Central memory CD8-positive, alpha-beta T cell (primary cell): ENCODE results near the gene SLC4A3.

Source experiments
- ATAC-seq: fragments of 150-1000 bp; cut with Tn5 transposase; replicated peaks from 2 replicates; pipeline ENCODE4 v1.10.0; 2022; ENCODE audit warnings: mild to moderate bottlenecking, moderate FRiP score, moderate number of reproducible peaks; ENCODE audit not compliant: poor library complexity, severe bottlenecking; ENCODE audit errors: extremely low read depth
- DNase-seq, 2 donors: peaks; one replicate each; pipeline ENCODE4 v3.0.0; 2021; ENCODE audit warnings: low spot score in 2 of 2
- H3K27ac Mint-ChIP-seq: one replicate; pipeline ENCODE4 v1.8.0; 2022; ENCODE audit warnings: low read depth, mild to moderate bottlenecking, moderate library complexity, mixed read lengths
- H3K27me3 Mint-ChIP-seq: one replicate; pipeline ENCODE4 v1.8.0; 2022; ENCODE audit warnings: mixed read lengths
- H3K36me3 Mint-ChIP-seq: one replicate; pipeline ENCODE4 v1.8.0; 2022; ENCODE audit warnings: mild to moderate bottlenecking, moderate library complexity, mixed read lengths; ENCODE audit not compliant: insufficient read depth
- H3K4me1 Mint-ChIP-seq: one replicate; pipeline ENCODE4 v1.8.0; 2022; ENCODE audit warnings: mixed read lengths
- H3K4me3 Mint-ChIP-seq: one replicate; pipeline ENCODE4 v1.8.0; 2022; ENCODE audit warnings: mild to moderate bottlenecking, moderate library complexity, mixed read lengths
- H3K9me3 Mint-ChIP-seq: one replicate; pipeline ENCODE4 v1.8.0; 2022; ENCODE audit warnings: mixed read lengths

Gene SLC4A3

GRCh38 chr2:219627103-219628100, at the start of gene SLC4A3:
SLC4A3 (plus strand) TSS chr2:219627630; CDS start chr2:219627993, 363 bp downstream.
- H3K36me3 Mint-ChIP-seq: peaks cover 2% of the 10 kb centered on the region
- H3K27me3 Mint-ChIP-seq: peaks cover 70% of the 10 kb centered on the region
- H3K9me3 Mint-ChIP-seq: no peaks in the 10 kb centered on the region
- peak; percentile 41 for ATAC-seq
- peak within 1 kb of the TSS; percentile 76 for H3K4me3 Mint-ChIP-seq
- no peak within 1 kb of the TSS for H3K27ac Mint-ChIP-seq
- H3K4me1 Mint-ChIP-seq: peaks cover 13% of the 10 kb centered on the region
- no peak for DNase-seq

GRCh38 chr2:219578811-219579613, 48.4 kb upstream of the SLC4A3 start:
- Mint-ChIP-seq H3K4me1 (no peaks in the 10 kb centered on the region), H3K36me3 (peaks cover 2% of the 10 kb centered on the region), H3K9me3 (no peaks in the 10 kb centered on the region), H3K27me3 (peaks cover 33% of the 10 kb centered on the region), H3K27ac (no peak overlapping the region), H3K4me3 (no peak overlapping the region)
- ATAC-seq (peak; percentile 36), DNase-seq (no peak)

- Mint-ChIP-seq H3K27ac (no peak overlapping the region), H3K36me3 (peaks cover 2% of the 10 kb centered on the region), H3K4me3 (no peak overlapping the region), H3K4me1 (no peaks in the 10 kb centered on the region), H3K27me3 (peaks cover 33% of the 10 kb centered on the region), H3K9me3 (no peaks in the 10 kb centered on the region)
- DNase-seq (no peak), ATAC-seq (no peak)
Observed at GRCh38 chr2:219581346-219581745, 46.1 kb upstream of the SLC4A3 start.

- Mint-ChIP-seq H3K36me3 (no peaks in the 10 kb centered on the region), H3K4me3 (no peak overlapping the region), H3K4me1 (no peaks in the 10 kb centered on the region), H3K27me3 (peaks cover 57% of the 10 kb centered on the region), H3K9me3 (no peaks in the 10 kb centered on the region), H3K27ac (no peak overlapping the region)
- ATAC-seq (no peak), DNase-seq (no peak)
Observed at GRCh38 chr2:219591091-219591490, 36.3 kb upstream of the SLC4A3 start.

- DNase-seq (no peak), ATAC-seq (no peak)
- Mint-ChIP-seq H3K4me1 (peaks cover 8% of the 10 kb centered on the region), H3K27ac (no peak overlapping the region), H3K36me3 (peaks cover 1% of the 10 kb centered on the region), H3K9me3 (no peaks in the 10 kb centered on the region), H3K27me3 (peaks cover 41% of the 10 kb centered on the region), H3K4me3 (no peak overlapping the region)
Observed at GRCh38 chr2:219592736-219593135, 34.7 kb upstream of the SLC4A3 start.

- ATAC-seq (no peak), DNase-seq (no peak)
- Mint-ChIP-seq H3K4me1 (peaks cover 10% of the 10 kb centered on the region), H3K27ac (no peak overlapping the region), H3K36me3 (peaks cover 5% of the 10 kb centered on the region), H3K4me3 (no peak overlapping the region), H3K9me3 (no peaks in the 10 kb centered on the region), H3K27me3 (peaks cover 38% of the 10 kb centered on the region)
Observed at GRCh38 chr2:219593154-219593553, 34.3 kb upstream of the SLC4A3 start.

GRCh38 chr2:219595256-219595655, 32.2 kb upstream of the SLC4A3 start:
- DNase-seq (no peak), ATAC-seq (no peak)
- Mint-ChIP-seq H3K9me3 (no peaks in the 10 kb centered on the region), H3K27ac (no peak overlapping the region), H3K4me1 (peaks cover 18% of the 10 kb centered on the region), H3K27me3 (peaks cover 32% of the 10 kb centered on the region), H3K4me3 (peak overlapping the region; percentile 52), H3K36me3 (peaks cover 5% of the 10 kb centered on the region)

GRCh38 chr2:219596954-219597551, 30.4 kb upstream of the SLC4A3 start:
- Mint-ChIP-seq H3K9me3 (no peaks in the 10 kb centered on the region), H3K27ac (peak overlapping the region; percentile 92), H3K4me1 (peaks cover 27% of the 10 kb centered on the region), H3K36me3 (peaks cover 10% of the 10 kb centered on the region), H3K27me3 (peaks cover 23% of the 10 kb centered on the region), H3K4me3 (peak overlapping the region; percentile 94)
- ATAC-seq: no peak
- no peak for DNase-seq

GRCh38 chr2:219597552-219598307, 29.7 kb upstream of the SLC4A3 start, which contains the start of gene STK11IP:
STK11IP (plus strand) TSS chr2:219597857; CDS start chr2:219598120, 263 bp downstream.
- Mint-ChIP-seq H3K9me3 (no peaks in the 10 kb centered on the region), H3K36me3 (peaks cover 13% of the 10 kb centered on the region), H3K27ac (peak within 1 kb of the TSS; percentile 92), H3K4me1 (peaks cover 27% of the 10 kb centered on the region), H3K4me3 (peak within 1 kb of the TSS; percentile 94), H3K27me3 (peaks cover 16% of the 10 kb centered on the region)
- ATAC-seq: peak; percentile 88
- DNase-seq: peak; percentile 78 to 81

GRCh38 chr2:219598308-219599078, 28.9 kb upstream of the SLC4A3 start:
- peaks cover 27% of the 10 kb centered on the region for H3K4me1 Mint-ChIP-seq
- no peaks in the 10 kb centered on the region for H3K9me3 Mint-ChIP-seq
- no peak for DNase-seq
- no peak for ATAC-seq
- peak overlapping the region; percentile 92 for H3K27ac Mint-ChIP-seq
- peak overlapping the region; percentile 94 for H3K4me3 Mint-ChIP-seq
- peaks cover 9% of the 10 kb centered on the region for H3K27me3 Mint-ChIP-seq
- peaks cover 20% of the 10 kb centered on the region for H3K36me3 Mint-ChIP-seq

GRCh38 chr2:219603771-219604170, 23.7 kb upstream of the SLC4A3 start:
- Mint-ChIP-seq H3K27ac (no peak overlapping the region), H3K27me3 (no peaks in the 10 kb centered on the region), H3K9me3 (no peaks in the 10 kb centered on the region), H3K36me3 (peaks cover 32% of the 10 kb centered on the region), H3K4me3 (no peak overlapping the region), H3K4me1 (peaks cover 14% of the 10 kb centered on the region)
- DNase-seq: no peak
- no peak for ATAC-seq
